Thyroid gland (tissue), 4 donors: ENCODE results near the gene ISY1. TPM values are rescaled to one million over a fixed set of nuclear protein-coding genes. Genes with fewer than 3 reads are reported as not detected.

Experiments used
- DNase-seq, 2 donors: peaks; one replicate each; pipeline ENCODE4 v3.0.0-alpha.2; 2019
- H3K27ac ChIP-seq, 3 donors: fragments of 200-600 bp; sonication (generic); 1 replicate in 2 of 3; 2 replicates in 1 of 3; pipeline ENCODE4 v1.5.1; 2016 to 2019; ENCODE audit warnings: mild to moderate bottlenecking in 1 of 3, moderate library complexity in 1 of 3
- H3K27me3 ChIP-seq: fragments of 200-600 bp; sonication (generic); one replicate; pipeline ENCODE4 v1.5.1; 2019
- H3K36me3 ChIP-seq, 2 donors: fragments of 200-600 bp; sonication (generic); one replicate each; pipeline ENCODE4 v1.5.1; 2016 to 2019
- H3K4me1 ChIP-seq, 2 donors: fragments of 200-600 bp; sonication (generic); one replicate each; pipeline ENCODE4 v1.5.1; 2017 to 2019
- H3K4me3 ChIP-seq, 3 donors: fragments of 200-600 bp; sonication (generic); replicated peaks in 1 of 3; 1 replicate in 2 of 3; 2 replicates in 1 of 3; pipeline ENCODE4 v1.5.1; 2016; ENCODE audit warnings: mild to moderate bottlenecking in 1 of 3
- H3K9me3 ChIP-seq: fragments of 200-600 bp; sonication (generic); one replicate; pipeline ENCODE4 v1.5.1; 2017
- CTCF ChIP-seq, 6 experiments: fragments of 200-600 bp in 3 of 6; fragments of 450-650 bp in 3 of 6; sonication (generic) in 3 of 6; IDR thresholded peaks; one replicate each; pipeline ENCODE4 v1.5.1; 2016 to 2019; ENCODE audit warnings: antibody characterized with exemption in 6 of 6, mild to moderate bottlenecking in 2 of 6, inconsistent platforms in 1 of 6, moderate library complexity in 1 of 6
- POLR2A ChIP-seq, 2 donors: fragments of 450-650 bp; IDR thresholded peaks; one replicate each; pipeline ENCODE4 v1.6.1; 2017; ENCODE audit warnings: antibody characterized with exemption in 2 of 2, mild to moderate bottlenecking in 2 of 2, moderate library complexity in 1 of 2
- WGBS, 2 donors: methylation state at CpG; one replicate each; pipeline ENCODE4 v1.1.5; 2017; 5-methylcytosine and 5-hydroxymethylcytosine counted together
- intact Hi-C: fragments of 100-400 bp; cut with DNase I; formaldehyde crosslinking; loops from one replicate; pipeline ENCODE4 v1.15.1; 2023
- total RNA-seq, 4 donors: library from RNA; depleted of rRNA; stranded (reverse); fragments of >200 nt; gene quantifications; one replicate each; pipeline ENCODE4 v1.2.3, GENCODE V29; 2016

ISY1 gene
- total RNA-seq, 4 donors from 2014 or later, result 15.8 to 31.8 (median 20.2) TPM

DNA sequence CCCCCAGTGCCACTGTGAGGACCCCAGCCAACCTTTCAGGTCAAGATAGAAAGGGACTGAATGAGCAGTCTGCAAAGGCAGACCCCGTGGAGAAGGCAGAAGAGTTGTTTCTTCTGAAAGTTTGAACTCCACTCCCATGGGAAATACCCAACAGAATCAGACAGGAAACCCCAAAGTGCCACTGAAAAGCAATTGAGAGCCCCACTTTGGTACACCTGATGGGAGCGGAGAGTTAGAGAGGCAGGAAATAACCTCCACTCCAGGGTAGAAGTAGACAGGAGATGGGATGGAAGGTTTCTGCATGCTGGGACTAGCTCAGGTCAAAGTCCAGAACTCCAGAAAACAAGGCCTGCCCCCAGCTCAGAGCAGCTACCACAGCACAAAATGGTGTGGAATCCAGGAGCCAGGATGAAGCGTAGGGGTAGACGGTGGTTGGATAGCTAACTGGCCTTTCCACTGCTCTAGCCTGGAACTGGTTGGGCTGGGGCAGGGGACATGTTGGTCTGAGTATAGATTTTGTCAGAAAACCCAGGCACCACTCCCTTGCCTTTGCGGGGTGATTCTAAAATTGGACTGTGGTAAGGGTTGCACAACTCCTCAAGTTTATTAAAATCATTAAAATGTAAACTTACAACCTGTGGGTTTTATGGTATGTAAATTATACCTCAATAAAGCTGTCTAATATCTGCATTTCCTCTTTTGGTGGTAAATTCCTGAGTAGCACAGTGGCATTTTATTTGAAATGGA, 37.4 kb downstream of the ISY1 start:
- Histone ChIP-seq H3K4me3 (no peak overlapping the region), H3K9me3 (no peaks in the 10 kb centered on the region), H3K4me1 (peaks cover 17% of the 10 kb centered on the region in 2 donors), H3K27ac (no peak overlapping the region), H3K36me3 (peaks cover 5 to 8% of the 10 kb centered on the region in 2 donors), H3K27me3 (no peaks in the 10 kb centered on the region)
- TF ChIP-seq CTCF (IDR thresholded peaks at IDR 0.05) (no peak), POLR2A (IDR thresholded peaks at IDR 0.05) (no peak)
- intact Hi-C loops, result no loop called here
- DNase-seq, result no peak
- 70% methylated on average over 5 of the region's 5 CpGs for WGBS, 2 donors

DNA sequence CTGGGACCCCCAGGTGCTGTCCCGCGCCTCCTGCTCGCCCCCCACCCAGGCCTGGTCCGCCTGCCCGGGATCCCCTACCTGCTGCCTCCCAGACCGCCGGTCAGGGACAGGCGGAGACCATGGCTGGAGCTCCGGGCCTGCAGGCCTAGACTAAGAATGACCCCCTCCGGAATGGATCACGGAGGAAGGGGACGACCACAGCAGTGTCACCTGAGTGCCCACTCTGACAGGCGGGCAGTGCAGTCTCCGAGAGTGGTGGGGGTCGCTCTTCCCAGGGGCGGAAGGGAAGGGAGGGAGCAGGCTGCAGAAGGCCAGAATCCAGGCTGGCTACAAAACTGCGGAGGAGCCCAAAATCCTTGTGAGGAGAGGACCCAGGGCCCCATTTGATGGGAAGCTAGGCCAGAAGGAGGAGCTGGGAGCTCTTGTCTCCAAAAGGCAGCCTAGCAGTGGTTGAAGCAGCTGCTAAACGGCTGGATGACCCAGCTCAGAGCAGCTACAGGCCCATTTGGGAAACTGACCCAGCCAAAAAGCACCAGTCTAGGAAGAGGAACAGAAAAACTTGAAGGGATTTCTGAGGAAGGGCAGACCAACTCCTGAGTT, 38.4 kb downstream of the ISY1 start:
- no peaks in the 10 kb centered on the region for H3K36me3 ChIP-seq
- intact Hi-C loops, result no loop called here
- peak overlapping the region in 1 of 3 donors; percentile 87 for H3K4me3 ChIP-seq
- no peaks in the 10 kb centered on the region for H3K9me3 ChIP-seq
- H3K27me3 ChIP-seq, result no peaks in the 10 kb centered on the region
- H3K4me1 ChIP-seq, result peaks cover 26 to 27% of the 10 kb centered on the region in 2 donors
- TF ChIP-seq POLR2A (IDR thresholded peaks at IDR 0.05) (peak in 1 of 2 donors; percentile 4), CTCF (IDR thresholded peaks at IDR 0.05) (no peak)
- DNase-seq, result no peak
- peak overlapping the region; percentile 84 to 94 (median 89) for H3K27ac ChIP-seq
- 42 to 50% methylated on average over 6 to 13 of the region's 18 CpGs for WGBS, 2 donors

GRCh38 chr3:129121792-129122411, 39.0 kb downstream of the ISY1 start, which contains the start of gene RAB43:
Gene RAB43 (minus strand): TSS chr3:129121804. CDS start chr3:129121489, 315 bp downstream.
- peaks cover 33% of the 10 kb centered on the region in 2 donors for H3K4me1 ChIP-seq
- intact Hi-C loops, result no loop called here
- H3K9me3 ChIP-seq, result no peaks in the 10 kb centered on the region
- no peaks in the 10 kb centered on the region for H3K27me3 ChIP-seq
- peak within 1 kb of the TSS; percentile 84 to 95 (median 94) for H3K27ac ChIP-seq
- no peaks in the 10 kb centered on the region for H3K36me3 ChIP-seq
- peak within 1 kb of the TSS; percentile 80 to 92 (median 87) for H3K4me3 ChIP-seq
- no peak for TF ChIP-seq CTCF (IDR thresholded peaks at IDR 0.05)
- 4 to 8% methylated on average over 8 to 23 of the region's 60 CpGs for WGBS, 2 donors
- peak; percentile 94 to 95 for DNase-seq

DNA sequence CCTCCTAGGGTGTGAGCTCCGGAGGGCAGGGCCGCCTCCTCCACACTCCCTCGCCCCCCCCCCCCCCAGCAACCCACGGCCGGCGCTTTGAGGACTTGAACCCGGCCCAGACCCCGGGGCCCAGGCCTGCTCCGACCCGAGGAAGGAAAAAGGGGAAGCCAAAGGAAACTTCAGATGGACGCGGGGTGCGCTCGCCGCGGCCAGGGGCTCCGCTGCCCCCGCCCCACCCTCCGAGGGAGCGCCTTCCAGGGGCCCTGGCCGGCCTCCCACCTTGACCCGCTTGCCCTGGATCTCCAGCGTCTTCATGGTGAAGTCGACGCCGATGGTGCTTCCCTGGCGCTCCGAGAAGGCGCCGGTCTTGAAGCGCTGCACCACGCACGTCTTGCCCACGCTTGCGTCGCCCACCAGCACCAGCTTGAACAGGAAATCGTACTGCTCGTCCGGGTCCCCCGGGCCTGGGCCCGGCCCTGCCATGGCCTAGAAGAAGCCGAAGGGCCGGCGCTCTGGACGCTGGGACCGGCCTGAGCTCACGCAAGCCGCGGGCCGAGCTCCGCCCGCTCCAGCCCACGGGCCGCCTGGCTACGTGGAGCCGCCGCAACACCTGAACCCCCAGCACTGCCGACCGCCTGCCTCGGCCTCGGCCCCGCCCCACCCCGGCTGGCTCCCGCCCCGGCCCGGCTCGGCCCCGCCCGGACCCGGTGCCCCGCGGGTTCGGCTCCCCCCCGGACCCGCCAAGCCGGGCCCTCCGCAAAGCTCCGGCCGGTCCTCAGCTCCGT, 39.7 kb downstream of the ISY1 start:
- TF ChIP-seq POLR2A (IDR thresholded peaks at IDR 0.05) (peak in 1 of 2 donors; percentile 61), CTCF (IDR thresholded peaks at IDR 0.05) (no peak)
- Histone ChIP-seq H3K4me1 (peaks cover 40% of the 10 kb centered on the region in 2 donors), H3K9me3 (no peaks in the 10 kb centered on the region), H3K27ac (peak overlapping the region; percentile 84 to 95 (median 94)), H3K36me3 (no peaks in the 10 kb centered on the region), H3K27me3 (no peaks in the 10 kb centered on the region), H3K4me3 (peak overlapping the region; percentile 80 to 92 (median 87))
- 0% methylated on average over 11 of the region's 80 CpGs; no CpG with 5 or more reads in 1 of the 2 donors for WGBS, 2 donors
- intact Hi-C loops, result no loop called here
- no peak for DNase-seq
